Prostate gland (tissue), 2 donors: ENCODE measurements around the gene ASB6. TPM values are rescaled to one million over a fixed set of nuclear protein-coding genes. Genes with fewer than 3 reads are reported as not detected.
A peak's percentile ranks its signal among the peaks of the same experiment; 100 is the strongest.
"Not testable (repeated sequence)": the region's sequence is repeated elsewhere in the genome, so short reads cannot be mapped to it uniquely, and the experiment has no call there.

Experiments
- DNase-seq: peaks from one replicate; pipeline ENCODE4 v3.0.0-alpha.2; 2019; ENCODE audit warnings: low spot score
- H3K27ac ChIP-seq, 2 donors: fragments of 200-600 bp; sonication (generic); 2 replicates each; pipeline ENCODE4 v1.5.1; 2017 to 2019
- H3K27me3 ChIP-seq: fragments of 200-600 bp; sonication (generic); replicated peaks from 2 replicates; pipeline ENCODE4 v1.5.1; 2019; ENCODE audit not compliant: insufficient read depth
- H3K36me3 ChIP-seq, 2 donors: fragments of 200-600 bp; sonication (generic); 1 replicate in 1 of 2; 2 replicates in 1 of 2; pipeline versions ENCODE4 v1.5.1 to v1.8.1; 2017 to 2019
- H3K4me1 ChIP-seq: fragments of 200-600 bp; sonication (generic); replicated peaks from 2 replicates; pipeline ENCODE4 v1.5.1; 2019
- H3K4me3 ChIP-seq, 2 donors: fragments of 200-600 bp; sonication (generic); 2 replicates each; pipeline ENCODE4 v1.5.1; 2017 to 2019
- H3K9me3 ChIP-seq: fragments of 200-600 bp; sonication (generic); 2 replicates; pipeline ENCODE4 v1.5.1; 2017
- CTCF ChIP-seq, 4 experiments: fragments of 200-600 bp in 2 of 4; fragments of 450-650 bp in 2 of 4; sonication (generic) in 2 of 4; IDR thresholded peaks; 1 replicate in 3 of 4; 2 replicates in 1 of 4; pipeline ENCODE4 v1.5.1; 2016 to 2019; ENCODE audit warnings: antibody characterized with exemption in 4 of 4, mild to moderate bottlenecking in 2 of 4, moderate library complexity in 2 of 4
- POLR2A ChIP-seq: fragments of 450-650 bp; IDR thresholded peaks from one replicate; pipeline ENCODE4 v1.6.1; 2016; ENCODE audit warnings: antibody characterized with exemption, mild to moderate bottlenecking
- POLR2AphosphoS5 ChIP-seq: sonication (generic); formaldehyde crosslinking; IDR thresholded peaks from one replicate; pipeline ENCODE4 v1.6.1; 2017; ENCODE audit warnings: antibody characterized with exemption
- WGBS: methylation state at CpG from one replicate; pipeline ENCODE4 v1.1.5; 2018; 5-methylcytosine and 5-hydroxymethylcytosine counted together
- intact Hi-C: fragments of 100-400 bp; cut with DNase I; formaldehyde crosslinking; loops from one replicate; pipeline ENCODE4 v1.14.2; 2022
- total RNA-seq, 2 donors: library from RNA; depleted of rRNA; stranded (reverse); fragments of >200 nt; gene quantifications; one replicate each; pipeline ENCODE4 v1.1.0, GENCODE V29; 2016

ASB6 gene
- total RNA-seq, 2 donors from 2014 or later: 25.2 to 50.3 TPM

- no peak for DNase-seq
- peak overlapping the region; percentile 49 to 55 for H3K27ac ChIP-seq
- WGBS: 5% methylated on average over 77 of the region's 88 CpGs
These were observed 24.0 kb upstream of the ASB6 start for GRCh38 chr9:129665814-129666520.

GRCh38 chr9:129665389-129665775, 23.4 kb upstream of the ASB6 start, which contains the start of gene PRRX2:
Gene PRRX2 (plus strand): TSS chr9:129665647. CDS start chr9:129665868, 221 bp downstream.
- Histone ChIP-seq H3K36me3 (no peaks in the 10 kb centered on the region), H3K4me3 (peak within 1 kb of the TSS; percentile 31 to 36), H3K9me3 (no peaks in the 10 kb centered on the region), H3K27me3 (no peaks in the 10 kb centered on the region), H3K4me1 (no peaks in the 10 kb centered on the region), H3K27ac (peak within 1 kb of the TSS; percentile 49 to 55)
- WGBS: 1% methylated on average over 37 of the region's 37 CpGs
- TF ChIP-seq CTCF (IDR thresholded peaks at IDR 0.05): no peak
- TF ChIP-seq POLR2AphosphoS5: no peak
- no peak for TF ChIP-seq POLR2A
- intact Hi-C loops: no loop called here
- no peak for DNase-seq

More at GRCh38 chr9:129665814-129666520, 24.0 kb upstream of the ASB6 start:
- H3K36me3 ChIP-seq: no peaks in the 10 kb centered on the region
- H3K4me3 ChIP-seq: peak overlapping the region; percentile 31 to 36
- H3K9me3 ChIP-seq: no peaks in the 10 kb centered on the region
- intact Hi-C loops: no loop called here
- TF ChIP-seq POLR2A (no peak), POLR2AphosphoS5 (no peak), CTCF (IDR thresholded peaks at IDR 0.05) (no peak)
- no peaks in the 10 kb centered on the region for H3K27me3 ChIP-seq
- H3K4me1 ChIP-seq: no peaks in the 10 kb centered on the region

- no peaks in the 10 kb centered on the region for H3K4me1 ChIP-seq
These were observed 22.9 kb upstream of the ASB6 start for GRCh38 chr9:129664746-129665388.

GRCh38 chr9:129662239-129662638, 20.3 kb upstream of the ASB6 start:
- H3K36me3 ChIP-seq, H3K4me3 ChIP-seq, H3K9me3 ChIP-seq, DNase-seq, H3K27me3 ChIP-seq, intact Hi-C loops, H3K4me1 ChIP-seq, H3K27ac ChIP-seq: not testable (repeated sequence)
- WGBS: 83% methylated on average over 3 of the region's 3 CpGs

More at GRCh38 chr9:129664746-129665388, 22.9 kb upstream of the ASB6 start:
- Histone ChIP-seq H3K36me3 (no peaks in the 10 kb centered on the region), H3K27ac (peak overlapping the region in 1 of 2 donors; percentile 35), H3K4me3 (peak overlapping the region; percentile 31 to 36), H3K9me3 (no peaks in the 10 kb centered on the region), H3K27me3 (no peaks in the 10 kb centered on the region)
- TF ChIP-seq POLR2AphosphoS5 (no peak), POLR2A (no peak), CTCF (IDR thresholded peaks at IDR 0.05) (no peak)
- intact Hi-C loops: no loop called here
- DNase-seq: no peak
- WGBS: 13% methylated on average over 36 of the region's 36 CpGs

GRCh38 chr9:129661029-129661428, 19.1 kb upstream of the ASB6 start:
- DNase-seq: no peak
- 76% methylated on average over 2 of the region's 2 CpGs for WGBS
- TF ChIP-seq POLR2A: no peak
- no peaks in the 10 kb centered on the region for H3K27me3 ChIP-seq
- no peaks in the 10 kb centered on the region for H3K36me3 ChIP-seq
- no peaks in the 10 kb centered on the region for H3K4me1 ChIP-seq
- intact Hi-C loops: no loop called here
- H3K4me3 ChIP-seq: no peak overlapping the region
- no peak overlapping the region for H3K27ac ChIP-seq
- no peaks in the 10 kb centered on the region for H3K9me3 ChIP-seq
